DOHH2 (cell line): ENCODE data around the gene IRF1.

Source experiments
- H3F3A ChIP-seq: fragments of 200-600 bp; sonication (generic), shearing (Covaris generic); 2 replicates; pipeline ENCODE4 v1.6.0; 2016; ENCODE audit warnings: antibody characterized with exemption, mild to moderate bottlenecking; ENCODE audit not compliant: control insufficient read depth, insufficient read depth
- H3K27ac ChIP-seq: fragments of 200-600 bp; sonication (generic); 2 replicates; pipeline ENCODE4 v1.5.1; 2014; ENCODE audit warnings: low read depth, mild to moderate bottlenecking, low read length, moderate library complexity
- H3K27me3 ChIP-seq: fragments of 200-600 bp; sonication (generic); 2 replicates; pipeline ENCODE4 v1.6.1; 2014; ENCODE audit warnings: mild to moderate bottlenecking, low read length, mixed read lengths; ENCODE audit not compliant: control insufficient read depth
- H3K36me3 ChIP-seq: fragments of 200-600 bp; sonication (generic); 2 replicates; pipeline ENCODE4 v1.6.1; 2014; ENCODE audit warnings: mild to moderate bottlenecking, low read length, moderate library complexity, mixed read lengths; ENCODE audit not compliant: control insufficient read depth
- H3K4me1 ChIP-seq: fragments of 200-600 bp; sonication (generic); 2 replicates; pipeline ENCODE4 v1.6.1; 2014; ENCODE audit warnings: mild to moderate bottlenecking, low read length, mixed read lengths; ENCODE audit not compliant: control insufficient read depth
- H3K4me2 ChIP-seq: fragments of 200-600 bp; sonication (generic); 2 replicates; pipeline ENCODE4 v1.6.0; 2014; ENCODE audit warnings: mild to moderate bottlenecking, low read length, moderate library complexity
- H3K4me3 ChIP-seq: fragments of 200-600 bp; sonication (generic); 2 replicates; pipeline ENCODE4 v1.5.1; 2014; ENCODE audit warnings: mild to moderate bottlenecking, low read length, mixed read lengths
- H3K79me2 ChIP-seq: fragments of 200-600 bp; sonication (generic); 2 replicates; pipeline ENCODE4 v1.6.1; 2014; ENCODE audit warnings: mild to moderate bottlenecking, low read length, mixed read lengths; ENCODE audit not compliant: control insufficient read depth
- H3K9me2 ChIP-seq: fragments of 200-600 bp; sonication (generic); replicated peaks from 2 replicates; pipeline ENCODE4 v1.6.1; 2014; ENCODE audit warnings: mild to moderate bottlenecking, low read length, mixed read lengths; ENCODE audit not compliant: control insufficient read depth
- H3K9me3 ChIP-seq: fragments of 200-600 bp; sonication (generic); 2 replicates; pipeline ENCODE4 v1.6.1; 2014; ENCODE audit warnings: antibody characterized with exemption, low read length, mixed read lengths; ENCODE audit not compliant: control insufficient read depth, insufficient read depth
- H4K20me1 ChIP-seq: fragments of 200-600 bp; sonication (generic); 2 replicates; pipeline ENCODE4 v1.6.0; 2014; ENCODE audit warnings: low read depth, mild to moderate bottlenecking, antibody characterized with exemption, low read length, moderate library complexity; ENCODE audit not compliant: control insufficient read depth, insufficient read depth
- EZH2phosphoT487 ChIP-seq: fragments of 200-600 bp; sonication (generic); IDR thresholded peaks from 2 replicates; pipeline ENCODE4 v1.6.1; 2017; ENCODE audit warnings: borderline replicate concordance, mild to moderate bottlenecking, antibody characterized with exemption, low read length, moderate library complexity, mixed read lengths
- TF ChIP-seq, protein P1 (sequence below): fragments of 200-600 bp; sonication (generic); IDR thresholded peaks from one replicate; pipeline ENCODE4 v1.5.1; 2014; ENCODE audit warnings: antibody characterized with exemption, mild to moderate bottlenecking, low read depth, low read length; ENCODE audit not compliant: poor library complexity, severe bottlenecking

IRF1 gene

DNA sequence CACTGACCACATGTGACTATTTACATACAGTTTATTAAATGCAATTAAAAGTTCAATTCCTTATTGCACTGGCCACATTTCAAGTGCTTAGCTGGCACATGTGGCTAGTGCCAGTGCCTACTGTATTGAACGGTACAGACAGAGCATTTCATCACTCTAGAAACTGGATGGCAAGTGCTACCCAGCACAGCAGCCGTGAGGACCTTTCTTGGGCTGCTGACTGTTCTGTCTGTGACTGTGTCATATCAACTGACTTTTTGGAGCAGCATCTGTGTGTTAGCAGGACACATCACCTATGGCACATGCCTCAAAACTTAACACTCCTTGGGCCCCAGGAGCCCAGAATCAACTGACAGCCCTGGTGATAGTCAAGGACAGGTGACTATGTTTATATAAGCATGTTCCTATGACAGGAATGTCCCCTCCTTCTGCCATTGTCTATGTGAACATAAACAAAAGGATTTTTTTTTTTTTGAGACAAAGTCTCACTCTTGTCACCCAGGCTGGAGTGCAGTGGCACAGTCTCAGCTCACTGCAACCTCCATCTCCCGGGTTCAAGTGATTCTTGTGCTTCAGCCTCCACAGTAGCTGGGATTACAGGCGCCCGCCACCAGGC lies 8.9 kb downstream of the IRF1 start:
- no peaks in the 10 kb centered on the region for H3K27me3 ChIP-seq
- no peaks in the 10 kb centered on the region for H3F3A ChIP-seq
- no peaks in the 10 kb centered on the region for H3K4me1 ChIP-seq
- H3K36me3 ChIP-seq: peaks cover 23% of the 10 kb centered on the region
- H3K9me3 ChIP-seq: no peaks in the 10 kb centered on the region
- no peaks in the 10 kb centered on the region for H4K20me1 ChIP-seq
- no peak overlapping the region for H3K4me2 ChIP-seq
- TF ChIP-seq, protein P1, sequence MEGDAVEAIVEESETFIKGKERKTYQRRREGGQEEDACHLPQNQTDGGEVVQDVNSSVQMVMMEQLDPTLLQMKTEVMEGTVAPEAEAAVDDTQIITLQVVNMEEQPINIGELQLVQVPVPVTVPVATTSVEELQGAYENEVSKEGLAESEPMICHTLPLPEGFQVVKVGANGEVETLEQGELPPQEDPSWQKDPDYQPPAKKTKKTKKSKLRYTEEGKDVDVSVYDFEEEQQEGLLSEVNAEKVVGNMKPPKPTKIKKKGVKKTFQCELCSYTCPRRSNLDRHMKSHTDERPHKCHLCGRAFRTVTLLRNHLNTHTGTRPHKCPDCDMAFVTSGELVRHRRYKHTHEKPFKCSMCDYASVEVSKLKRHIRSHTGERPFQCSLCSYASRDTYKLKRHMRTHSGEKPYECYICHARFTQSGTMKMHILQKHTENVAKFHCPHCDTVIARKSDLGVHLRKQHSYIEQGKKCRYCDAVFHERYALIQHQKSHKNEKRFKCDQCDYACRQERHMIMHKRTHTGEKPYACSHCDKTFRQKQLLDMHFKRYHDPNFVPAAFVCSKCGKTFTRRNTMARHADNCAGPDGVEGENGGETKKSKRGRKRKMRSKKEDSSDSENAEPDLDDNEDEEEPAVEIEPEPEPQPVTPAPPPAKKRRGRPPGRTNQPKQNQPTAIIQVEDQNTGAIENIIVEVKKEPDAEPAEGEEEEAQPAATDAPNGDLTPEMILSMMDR: no peak
- no peak for TF ChIP-seq EZH2phosphoT487
- no peaks in the 10 kb centered on the region for H3K9me2 ChIP-seq
- H3K4me3 ChIP-seq: no peak overlapping the region
- H3K27ac ChIP-seq: no peak overlapping the region
- H3K79me2 ChIP-seq: no peaks in the 10 kb centered on the region

DNA sequence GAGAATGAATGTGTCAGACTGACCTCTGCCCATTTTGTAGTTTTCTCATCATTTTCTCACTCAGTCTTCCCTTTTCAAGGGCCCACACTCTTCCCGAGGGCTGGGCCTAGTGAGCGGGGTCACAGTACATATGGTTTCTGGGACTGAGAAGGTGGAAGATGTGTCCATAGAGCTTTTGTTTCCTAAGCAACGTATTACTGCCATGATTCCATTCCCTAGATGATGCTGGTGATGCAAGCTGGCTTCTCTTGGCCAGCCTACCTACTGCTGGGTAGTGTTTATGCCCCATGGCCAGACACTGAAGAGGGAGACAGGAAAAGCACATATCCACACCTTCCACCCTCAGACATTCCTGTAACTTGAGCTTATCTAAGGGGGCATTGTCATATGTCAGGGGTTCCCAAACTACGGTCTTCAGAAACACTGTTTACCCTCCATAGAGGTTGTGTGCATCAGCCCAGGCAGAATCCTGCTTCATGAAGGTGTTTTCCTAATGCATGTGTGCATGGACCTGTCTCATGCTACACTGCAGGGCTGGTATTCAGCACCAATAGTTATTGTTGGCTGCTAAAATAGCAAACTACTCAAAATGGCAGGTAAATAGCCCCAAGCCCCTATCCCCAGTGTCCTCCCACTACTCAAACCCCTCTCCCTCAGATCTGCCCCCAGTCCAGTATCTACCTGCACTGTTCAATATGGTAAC lies 9.5 kb downstream of the IRF1 start:
- TF ChIP-seq EZH2phosphoT487: no peak
- TF ChIP-seq, protein P1: no peak
- H3K27me3 ChIP-seq: no peaks in the 10 kb centered on the region
- H3K36me3 ChIP-seq: peaks cover 16% of the 10 kb centered on the region; the same call in 1 of the 2 replicates
- H3K9me2 ChIP-seq: no peaks in the 10 kb centered on the region
- no peak overlapping the region for H3K4me3 ChIP-seq
- H3K4me1 ChIP-seq: no peaks in the 10 kb centered on the region
- no peak overlapping the region for H3K4me2 ChIP-seq
- no peak overlapping the region for H3K27ac ChIP-seq
- no peaks in the 10 kb centered on the region for H3K79me2 ChIP-seq
- H3F3A ChIP-seq: no peaks in the 10 kb centered on the region
- no peaks in the 10 kb centered on the region for H4K20me1 ChIP-seq
- no peaks in the 10 kb centered on the region for H3K9me3 ChIP-seq

DNA sequence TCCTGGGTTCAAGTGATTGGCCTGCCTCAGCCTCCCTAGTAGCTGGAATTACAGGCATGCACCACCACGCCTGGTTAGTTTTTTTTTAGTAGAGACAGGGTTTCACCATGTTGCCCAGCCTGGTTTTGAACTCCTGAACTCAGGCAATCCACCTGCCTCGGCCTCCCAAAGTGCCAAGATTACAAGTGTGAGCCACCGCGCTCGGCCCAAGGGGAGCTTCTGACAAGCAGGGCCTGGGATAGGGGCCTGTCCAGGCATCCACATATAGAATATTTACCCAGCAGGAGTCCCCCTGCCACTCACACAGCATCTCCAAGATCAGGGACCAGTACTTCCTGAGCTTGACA lies 10.1 kb downstream of the IRF1 start:
- H3K9me3 ChIP-seq: no peaks in the 10 kb centered on the region
- no peak overlapping the region for H3K4me3 ChIP-seq
- H3K4me1 ChIP-seq: no peaks in the 10 kb centered on the region
- H3K9me2 ChIP-seq: no peaks in the 10 kb centered on the region
- H3K27me3 ChIP-seq: no peaks in the 10 kb centered on the region
- H3K79me2 ChIP-seq: no peaks in the 10 kb centered on the region
- no peaks in the 10 kb centered on the region for H4K20me1 ChIP-seq
- no peak overlapping the region for H3K4me2 ChIP-seq
- TF ChIP-seq, protein P1: no peak
- TF ChIP-seq EZH2phosphoT487: no peak
- peaks cover 13% of the 10 kb centered on the region; the same call in 1 of the 2 replicates for H3K36me3 ChIP-seq
- no peaks in the 10 kb centered on the region for H3F3A ChIP-seq
- no peak overlapping the region for H3K27ac ChIP-seq
